PC-9 (cell line): ENCODE data around the gene SLC66A3. TPM values are rescaled to one million over a fixed set of nuclear protein-coding genes. Genes with fewer than 3 reads are reported as not detected.

Experiments
- BruUV-seq: library from RNA; stranded (reverse); fragments of 400-500 nt; replicated peaks from 2 replicates; lab custom pipeline; 2021; lab: Mats Ljungman, UMichigan
- CTCF ChIA-PET: fragments of 300-600 bp; sonication (Branson Sonifier 250); formaldehyde crosslinking; loops from one replicate; lab custom pipeline; 2022; ENCODE audit warnings: antibody characterized with exemption; lab: Charles Lee
- POLR2A ChIA-PET: fragments of 300-600 bp; sonication (Branson Sonifier 250); formaldehyde crosslinking; loops from one replicate; lab custom pipeline; 2022; ENCODE audit warnings: antibody characterized with exemption; ENCODE audit not compliant: unreplicated experiment; lab: Charles Lee
- DNase-seq, 2 experiments: peaks; one replicate each; pipeline versions ENCODE4 v3.0.0 to v3.0.0-alpha.2; 2015 to 2022; ENCODE audit warnings: mixed read lengths in 1 of 2
- H2AFZ ChIP-seq: fragments of 200-600 bp; sonication (generic); 2 replicates; pipeline ENCODE4 v1.8.1; 2017; ENCODE audit warnings: antibody characterized with exemption
- H3F3A ChIP-seq: fragments of 200-600 bp; sonication (generic); 2 replicates; pipeline ENCODE4 v1.8.1; 2017; ENCODE audit warnings: antibody characterized with exemption, mild to moderate bottlenecking, low read depth; ENCODE audit not compliant: insufficient read depth
- H3K27ac ChIP-seq: fragments of 200-600 bp; sonication (generic); 2 replicates; pipeline ENCODE4 v1.6.1; 2016; ENCODE audit warnings: mixed run types
- H3K27me3 ChIP-seq: fragments of 200-600 bp; sonication (generic); 2 replicates; pipeline ENCODE4 v1.6.1; 2016; ENCODE audit warnings: low read depth, mixed run types; ENCODE audit not compliant: insufficient read depth
- H3K36me3 ChIP-seq: fragments of 200-600 bp; sonication (generic); 2 replicates; pipeline ENCODE4 v1.6.1; 2016; ENCODE audit warnings: low read depth, mixed run types
- H3K4me1 ChIP-seq: fragments of 200-600 bp; sonication (generic); replicated peaks from 2 replicates; pipeline ENCODE4 v1.6.1; 2016; ENCODE audit warnings: mixed run types; ENCODE audit not compliant: insufficient read depth
- H3K4me2 ChIP-seq: fragments of 200-600 bp; sonication (generic); 2 replicates; pipeline ENCODE4 v1.6.1; 2017; ENCODE audit warnings: mixed run types
- H3K4me3 ChIP-seq: fragments of 200-600 bp; sonication (generic); 2 replicates; pipeline ENCODE4 v1.6.1; 2016; ENCODE audit warnings: mixed run types
- H3K79me2 ChIP-seq: fragments of 200-600 bp; sonication (generic); 2 replicates; pipeline ENCODE4 v1.6.1; 2017; ENCODE audit warnings: low read depth, mixed run types
- H3K9me2 ChIP-seq: fragments of 200-600 bp; sonication (generic); 2 replicates; pipeline ENCODE4 v1.8.1; 2017; ENCODE audit warnings: mild to moderate bottlenecking; ENCODE audit not compliant: insufficient read depth
- H3K9me3 ChIP-seq: fragments of 200-600 bp; sonication (generic); 2 replicates; pipeline ENCODE4 v1.8.1; 2016; ENCODE audit warnings: low read depth; ENCODE audit not compliant: insufficient read depth
- H4K20me1 ChIP-seq: fragments of 200-600 bp; sonication (generic); 2 replicates; pipeline ENCODE4 v1.8.1; 2017; ENCODE audit not compliant: insufficient read depth
- CTCF ChIP-seq: fragments of 200-600 bp; sonication (generic); conservative IDR thresholded peaks from 2 replicates; pipeline ENCODE4 v1.6.1; 2017; ENCODE audit warnings: mixed run types, antibody characterized with exemption, mild to moderate bottlenecking, moderate library complexity
- EZH2 ChIP-seq: fragments of 200-600 bp; sonication (generic); IDR thresholded peaks from 2 replicates; pipeline ENCODE4 v1.8.0; 2017; ENCODE audit warnings: antibody characterized with exemption, low read depth
- intact Hi-C: fragments of 100-400 bp; cut with micrococcal nuclease; formaldehyde crosslinking; loops from one replicate; pipeline ENCODE4 v1.10.0; 2022; ENCODE audit not compliant: unreplicated experiment
- total RNA-seq: library from RNA; stranded (reverse); gene quantifications from 2 replicates; pipeline ENCODE4 v1.2.3, GENCODE V29; 2021

The SLC66A3 gene
- total RNA-seq, 1 experiment from 2014 or later, result 11.9 TPM

GRCh38 chr2:11133936-11134320, 21.3 kb upstream of the SLC66A3 start:
- no TSS peak for BruUV-seq
- no peak overlapping the region for H2AFZ ChIP-seq
- H3K4me2 ChIP-seq, result no peak overlapping the region
- no peaks in the 10 kb centered on the region for H3K27me3 ChIP-seq
- H3K9me3 ChIP-seq, result no peaks in the 10 kb centered on the region
- no peaks in the 10 kb centered on the region for H4K20me1 ChIP-seq
- H3K9me2 ChIP-seq, result no peaks in the 10 kb centered on the region
- DNase-seq, result no peak
- no peak overlapping the region for H3K27ac ChIP-seq
- H3K4me1 ChIP-seq, result peaks cover 16% of the 10 kb centered on the region
- no peaks in the 10 kb centered on the region for H3K36me3 ChIP-seq
- no peak for TF ChIP-seq CTCF
- TF ChIP-seq EZH2, result no peak
- peaks cover 12% of the 10 kb centered on the region; the same call in 1 of the 2 replicates for H3F3A ChIP-seq
- intact Hi-C loops, result loop anchor here (2.0 to 5.0 kb wide), 4 partner anchors 98 to 649 kb away; no protein-coding TSS in a partner anchor
- ChIA-PET POLR2A (no interaction called here), CTCF (interaction anchor here (0.5 kb wide), 1 partner anchor 445 kb away, joined by 3 read pairs; no protein-coding TSS in a partner anchor)
- no peak overlapping the region for H3K4me3 ChIP-seq
- no peaks in the 10 kb centered on the region for H3K79me2 ChIP-seq

- Histone ChIP-seq H3K4me2 (no peak overlapping the region), H3K9me2 (no peaks in the 10 kb centered on the region), H3K27ac (no peak overlapping the region), H2AFZ (no peak overlapping the region), H3K4me3 (no peak overlapping the region), H3K27me3 (no peaks in the 10 kb centered on the region), H4K20me1 (no peaks in the 10 kb centered on the region), H3K36me3 (no peaks in the 10 kb centered on the region), H3F3A (peaks cover 7% of the 10 kb centered on the region; the same call in 1 of the 2 replicates), H3K4me1 (peaks cover 13% of the 10 kb centered on the region), H3K9me3 (no peaks in the 10 kb centered on the region), H3K79me2 (no peaks in the 10 kb centered on the region)
- TF ChIP-seq EZH2 (no peak), CTCF (no peak)
- POLR2A ChIA-PET, result no interaction called here
- CTCF ChIA-PET, result interaction anchor here (0.5 kb wide), 1 partner anchor 444 kb away, joined by 3 read pairs; no protein-coding TSS in a partner anchor
- no peak for DNase-seq
- BruUV-seq, result no TSS peak
- intact Hi-C loops, result loop anchor here (5.0 kb wide), 2 partner anchors 98 to 553 kb away; no protein-coding TSS in a partner anchor
Observed at GRCh38 chr2:11134349-11134748, 20.9 kb upstream of the SLC66A3 start.

- POLR2A ChIA-PET, result no interaction called here
- Histone ChIP-seq H3K9me3 (no peaks in the 10 kb centered on the region), H3K27ac (no peak overlapping the region), H3K9me2 (no peaks in the 10 kb centered on the region), H2AFZ (no peak overlapping the region), H3K79me2 (no peaks in the 10 kb centered on the region), H3K4me2 (no peak overlapping the region), H4K20me1 (no peaks in the 10 kb centered on the region), H3K27me3 (peaks cover 19% of the 10 kb centered on the region; the same call in 1 of the 2 replicates), H3K36me3 (no peaks in the 10 kb centered on the region), H3F3A (no peaks in the 10 kb centered on the region), H3K4me3 (no peak overlapping the region), H3K4me1 (no peaks in the 10 kb centered on the region)
- intact Hi-C loops, result no loop called here
- CTCF ChIA-PET, result no interaction called here
- no peak for TF ChIP-seq CTCF
- TF ChIP-seq EZH2, result no peak
- no TSS peak for BruUV-seq
- peak in 1 of 2 experiments; percentile 34 for DNase-seq
Observed at GRCh38 chr2:11140492-11140891, 14.8 kb upstream of the SLC66A3 start.
